ENCODE results near the gene AQP2.

The AQP2 gene

DNA sequence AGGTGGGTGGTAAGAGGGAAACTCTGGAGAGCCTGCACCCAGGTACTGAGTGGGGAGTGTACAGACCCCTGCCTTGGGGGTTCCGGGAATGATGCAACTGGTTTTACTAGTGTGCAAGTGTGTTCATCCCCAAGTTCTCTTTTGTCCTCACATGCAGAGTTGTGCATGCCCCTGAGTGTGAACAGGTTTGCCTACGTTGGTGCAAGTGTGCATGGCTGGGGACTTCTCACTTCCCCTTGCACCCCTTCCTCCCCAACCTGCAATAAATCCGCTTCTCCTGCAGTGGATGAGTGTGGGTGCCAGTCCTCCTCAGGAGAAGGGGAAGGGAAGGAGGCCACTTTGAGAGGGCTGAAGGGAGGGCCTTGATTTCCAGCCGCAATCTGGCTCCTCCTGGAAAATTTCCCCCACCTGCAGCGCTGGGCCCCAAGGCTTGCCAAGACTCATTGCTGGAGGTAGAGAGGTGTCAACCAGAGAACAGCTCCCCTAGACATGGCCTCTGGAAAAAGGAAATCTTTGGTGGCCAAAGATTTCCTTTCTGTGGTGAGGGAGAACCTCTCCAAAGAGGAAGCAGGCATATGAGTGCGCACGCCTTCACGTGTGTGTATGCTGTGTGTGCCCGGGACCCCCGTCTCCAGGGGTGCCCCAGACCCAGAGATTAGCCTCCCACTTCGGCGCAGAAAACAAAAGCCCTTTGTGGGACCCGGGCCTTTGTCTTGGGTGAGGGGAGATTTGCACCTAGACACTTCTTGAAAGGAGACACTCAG, 5.5 kb downstream of the AQP2 start:
- DNase-seq (ENCODE audit: low read depth) = no peak

GRCh38 chr12:49956663-49957569, 6.4 kb downstream of the AQP2 start:
- DNase-seq (ENCODE audit: low read depth) = no peak

GRCh38 chr12:49957570-49957967, 7.0 kb downstream of the AQP2 start:
- no peak for DNase-seq (ENCODE audit: low read depth)

GRCh38 chr12:49959685-49960473, 9.3 kb downstream of the AQP2 start:
- no peak for DNase-seq (ENCODE audit: low read depth)

DNA sequence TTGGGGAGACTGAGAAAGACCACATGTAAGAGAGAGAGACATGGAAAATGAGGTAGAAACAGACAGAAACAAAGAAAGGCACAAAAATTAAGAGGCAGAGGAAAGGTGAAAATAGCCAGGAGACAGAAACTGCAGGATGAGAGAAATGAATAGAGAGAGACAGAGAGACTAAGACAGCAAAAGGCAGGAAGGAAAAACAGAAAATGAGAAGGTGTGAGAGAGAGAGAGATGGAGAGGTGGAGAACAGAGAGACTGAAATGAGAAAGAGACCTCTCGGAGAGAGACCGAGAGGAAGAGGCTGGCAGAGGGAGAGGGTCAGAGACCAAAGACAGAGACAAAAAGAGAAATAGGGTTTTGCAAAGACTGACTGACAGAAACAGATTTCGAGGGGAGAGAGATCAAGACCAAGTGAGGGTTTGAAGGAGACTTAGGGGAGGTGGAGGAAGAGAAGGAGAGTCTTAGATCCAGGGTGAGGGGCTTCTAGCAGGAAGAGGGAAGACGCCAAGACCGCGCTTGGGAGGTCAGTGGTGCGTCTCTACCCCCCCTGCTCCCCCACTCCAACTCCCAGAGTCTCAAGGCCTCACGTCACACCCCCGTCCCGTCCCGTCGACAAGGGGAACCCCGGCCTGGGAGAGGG, 10.1 kb downstream of the AQP2 start:
- DNase-seq (ENCODE audit: low read depth) = no peak

- DNase-seq (ENCODE audit: low read depth) = no peak
Measured at GRCh38 chr12:49961111-49961922, 10.8 kb downstream of the AQP2 start, which contains the start of gene AQP5. TSS of gene AQP5 (plus strand) at chr12:49961872. CDS start at chr12:49962018, 146 bp downstream.

DNA sequence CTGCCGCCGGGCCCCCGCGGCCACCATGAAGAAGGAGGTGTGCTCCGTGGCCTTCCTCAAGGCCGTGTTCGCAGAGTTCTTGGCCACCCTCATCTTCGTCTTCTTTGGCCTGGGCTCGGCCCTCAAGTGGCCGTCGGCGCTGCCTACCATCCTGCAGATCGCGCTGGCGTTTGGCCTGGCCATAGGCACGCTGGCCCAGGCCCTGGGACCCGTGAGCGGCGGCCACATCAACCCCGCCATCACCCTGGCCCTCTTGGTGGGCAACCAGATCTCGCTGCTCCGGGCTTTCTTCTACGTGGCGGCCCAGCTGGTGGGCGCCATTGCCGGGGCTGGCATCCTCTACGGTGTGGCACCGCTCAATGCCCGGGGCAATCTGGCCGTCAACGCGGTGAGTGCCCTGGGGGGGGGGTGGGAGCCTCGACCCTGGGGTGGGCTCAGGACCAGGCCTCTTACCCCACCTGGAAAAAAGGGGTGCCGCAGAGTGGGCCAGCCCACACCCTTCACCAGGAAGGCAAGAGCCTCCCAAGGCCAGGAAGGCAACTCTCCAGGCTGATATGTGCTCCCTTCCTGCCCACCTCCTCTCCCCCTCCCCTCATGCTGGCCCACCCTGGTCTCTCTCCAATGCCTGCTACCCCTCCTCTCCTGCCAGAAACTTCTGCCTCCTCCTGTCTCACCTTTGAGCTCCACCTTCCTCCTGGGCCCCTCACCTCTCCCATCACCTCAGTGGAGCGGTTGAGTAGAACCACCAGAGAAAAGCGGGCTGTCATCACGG, 11.6 kb downstream of the AQP2 start:
- no peak for DNase-seq (ENCODE audit: low read depth)

DNA sequence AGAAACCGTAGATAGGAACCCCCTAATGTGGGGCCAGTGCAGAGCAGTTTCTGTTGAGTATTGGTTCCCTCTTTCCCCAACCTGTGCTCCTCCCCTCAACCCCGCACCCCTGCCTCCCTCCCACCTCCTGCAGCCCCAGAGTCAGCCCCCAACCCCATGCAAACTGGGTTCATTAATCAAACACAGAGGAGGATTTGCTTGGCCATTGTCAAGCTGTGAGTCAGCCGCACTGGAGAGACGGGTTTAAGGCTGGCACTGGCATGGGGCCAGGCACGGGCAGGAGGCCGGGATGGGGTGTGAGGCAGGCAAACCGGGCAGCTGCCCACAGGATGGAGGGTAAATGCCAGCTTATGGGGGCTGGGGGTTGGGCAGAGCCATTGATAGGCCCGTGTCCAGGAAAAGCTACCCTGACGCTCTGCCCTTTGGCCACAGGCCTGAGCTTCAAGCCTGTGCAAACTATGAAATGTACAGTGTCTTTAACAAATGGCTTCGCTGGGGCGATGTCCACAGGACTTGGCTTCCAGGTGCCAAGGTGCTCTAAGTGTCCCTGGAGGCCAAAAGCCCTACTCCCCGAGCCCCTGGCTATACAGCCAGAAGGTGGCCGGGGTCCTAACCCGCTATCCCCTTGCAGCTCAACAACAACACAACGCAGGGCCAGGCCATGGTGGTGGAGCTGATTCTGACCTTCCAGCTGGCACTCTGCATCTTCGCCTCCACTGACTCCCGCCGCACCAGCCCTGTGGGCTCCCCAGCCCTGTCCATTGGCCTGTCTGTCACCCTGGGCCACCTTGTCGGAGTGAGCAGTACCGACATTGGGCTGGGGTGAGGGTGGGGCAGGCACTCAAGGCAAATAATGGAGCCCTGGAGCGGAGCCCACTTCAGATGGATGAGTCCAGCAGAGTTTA, 12.6 kb downstream of the AQP2 start:
- no peak for DNase-seq (ENCODE audit: low read depth)

GRCh38 chr12:49963976-49964815, 13.7 kb downstream of the AQP2 start:
- no peak for DNase-seq (ENCODE audit: low read depth)

DNA sequence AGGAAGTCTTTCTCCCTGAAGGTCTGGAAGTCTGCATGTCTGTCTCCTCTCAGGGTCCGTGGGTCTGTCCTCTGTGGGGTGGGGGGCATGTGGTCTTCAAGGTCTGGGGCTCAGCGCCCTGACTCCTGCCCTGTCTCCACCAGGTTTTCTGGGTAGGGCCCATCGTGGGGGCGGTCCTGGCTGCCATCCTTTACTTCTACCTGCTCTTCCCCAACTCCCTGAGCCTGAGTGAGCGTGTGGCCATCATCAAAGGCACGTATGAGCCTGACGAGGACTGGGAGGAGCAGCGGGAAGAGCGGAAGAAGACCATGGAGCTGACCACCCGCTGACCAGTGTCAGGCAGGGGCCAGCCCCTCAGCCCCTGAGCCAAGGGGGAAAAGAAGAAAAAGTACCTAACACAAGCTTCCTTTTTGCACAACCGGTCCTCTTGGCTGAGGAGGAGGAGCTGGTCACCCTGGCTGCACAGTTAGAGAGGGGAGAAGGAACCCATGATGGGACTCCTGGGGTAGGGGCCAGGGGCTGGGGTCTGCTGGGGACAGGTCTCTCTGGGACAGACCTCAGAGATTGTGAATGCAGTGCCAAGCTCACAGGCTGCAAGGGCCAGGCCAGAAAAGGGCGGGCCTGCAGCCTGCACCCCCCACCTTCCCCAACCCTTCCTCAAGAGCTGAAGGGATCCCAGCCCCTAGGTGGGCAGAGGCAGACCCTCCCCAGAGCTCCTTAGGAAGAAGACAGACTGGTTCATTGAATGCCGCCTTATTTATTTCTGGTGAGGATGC, 14.5 kb downstream of the AQP2 start:
- no peak for DNase-seq (ENCODE audit: low read depth)

- no peak for DNase-seq (ENCODE audit: low read depth)
Measured at GRCh38 chr12:49965836-49966235, 15.3 kb downstream of the AQP2 start.

- DNase-seq (ENCODE audit: low read depth) = no peak
Measured at GRCh38 chr12:49966511-49967041, 16.0 kb downstream of the AQP2 start.

DNA sequence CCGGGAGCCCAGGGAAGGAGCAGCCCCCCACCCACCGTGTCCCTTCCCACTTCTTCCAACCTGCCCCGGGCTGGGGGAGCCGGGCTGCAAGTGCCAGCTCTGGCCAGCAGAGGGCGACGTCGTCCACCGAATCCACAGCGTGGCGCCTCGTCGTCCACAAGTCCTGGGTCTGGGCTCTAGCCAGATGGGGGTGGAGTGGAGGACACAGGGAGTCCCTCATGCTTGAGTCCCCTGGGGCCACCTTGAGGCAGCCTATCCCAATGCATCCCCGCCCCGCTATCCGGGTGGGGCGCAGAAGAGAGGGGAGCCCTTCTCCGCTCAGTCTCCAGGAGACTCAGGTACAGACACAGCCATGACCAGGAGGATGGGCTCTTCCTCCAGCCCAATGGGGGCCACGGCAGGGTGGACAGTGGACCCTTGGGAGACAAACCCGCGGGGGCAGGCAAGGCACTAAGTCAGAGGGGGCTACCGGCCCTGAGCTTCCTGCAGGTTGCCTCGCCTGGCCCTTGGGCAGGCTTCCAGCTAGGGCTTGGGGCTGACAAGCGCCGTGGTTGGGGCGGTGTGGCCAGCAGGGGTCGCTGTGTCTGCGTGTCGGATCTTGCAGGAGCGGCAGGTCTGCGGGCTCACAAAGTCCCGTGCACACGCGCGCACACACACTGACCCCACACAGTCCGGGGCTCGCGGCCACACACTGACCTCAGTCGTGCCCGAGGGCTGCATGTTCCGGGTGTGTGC, 16.7 kb downstream of the AQP2 start:
- DNase-seq (ENCODE audit: low read depth) = peak; percentile 87

GRCh38 chr12:49967777-49968250, 17.3 kb downstream of the AQP2 start:
- no peak for DNase-seq (ENCODE audit: low read depth)

DNA sequence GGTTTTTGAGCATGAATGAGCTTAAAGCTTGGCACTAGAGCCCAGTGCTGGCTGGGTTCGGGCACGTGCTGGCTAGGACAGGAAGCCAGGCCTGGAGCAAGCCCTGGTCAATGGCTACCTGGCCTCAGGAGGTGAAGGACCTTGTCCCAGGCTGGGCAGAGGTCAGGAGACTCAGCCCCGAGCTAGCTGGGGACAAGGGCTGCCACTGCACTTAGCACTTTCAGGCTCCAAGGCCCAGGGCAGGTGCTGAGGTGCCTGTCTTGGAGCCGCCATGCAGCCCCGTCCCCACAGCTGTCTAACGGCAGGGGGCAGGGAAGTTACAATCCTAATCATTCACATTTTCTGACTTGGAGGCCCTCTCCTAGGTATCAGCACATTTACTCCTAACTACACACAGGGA, 17.9 kb downstream of the AQP2 start:
- DNase-seq (ENCODE audit: low read depth) = no peak

GRCh38 chr12:49969027-49969426, 18.5 kb downstream of the AQP2 start:
- DNase-seq (ENCODE audit: low read depth) = no peak
